PC-3 (cell line): ENCODE results near the gene ADAMTSL5. TPM values are rescaled to one million over a fixed set of nuclear protein-coding genes. Genes with fewer than 3 reads are reported as not detected.

Source experiments
- ATAC-seq: fragments of 200-7000 bp; cut with Tn5 transposase; 2 replicates; pipeline ENCODE4 v1.9.1; 2020; ENCODE audit warnings: mild to moderate bottlenecking, moderate library complexity
- BruUV-seq: library from RNA; stranded (reverse); fragments of 400-500 nt; replicated peaks from 2 replicates; lab custom pipeline; 2021; lab: Mats Ljungman, UMichigan
- CTCF ChIA-PET: fragments of 300-600 bp; sonication (Branson Sonifier 250); formaldehyde crosslinking; loops from one replicate; lab custom pipeline; 2022; ENCODE audit warnings: antibody characterized with exemption; lab: Charles Lee
- POLR2A ChIA-PET: fragments of 300-600 bp; sonication (Branson Sonifier 250); formaldehyde crosslinking; loops from one replicate; lab custom pipeline; 2022; ENCODE audit warnings: antibody characterized with exemption; ENCODE audit not compliant: unreplicated experiment; lab: Charles Lee
- DNase-seq: peaks from one replicate; pipeline ENCODE4 v3.0.0-alpha.2; 2015
- H2AFZ ChIP-seq: fragments of 300-600 bp; sonication (generic); 2 replicates; pipeline ENCODE4 v1.6.0; 2016; ENCODE audit warnings: antibody characterized with exemption, low read length
- H3F3A ChIP-seq: fragments of 300-600 bp; sonication (generic); one replicate; pipeline ENCODE4 v1.6.0; 2017; ENCODE audit warnings: antibody characterized with exemption, low read length, control low read depth, mild to moderate bottlenecking; ENCODE audit not compliant: unreplicated experiment
- H3K27ac ChIP-seq: fragments of 300-600 bp; sonication (generic); 2 replicates; pipeline ENCODE4 v1.5.1; 2016; ENCODE audit warnings: mild to moderate bottlenecking, low read length
- H3K27me3 ChIP-seq: fragments of 300-600 bp; sonication (generic); 2 replicates; pipeline ENCODE4 v1.6.1; 2016; ENCODE audit warnings: low read length, mixed read lengths
- H3K36me3 ChIP-seq: fragments of 300-600 bp; sonication (generic); 2 replicates; pipeline ENCODE4 v1.6.1; 2016; ENCODE audit warnings: low read depth, mixed run types, low read length, mixed read lengths
- H3K4me1 ChIP-seq: fragments of 300-600 bp; sonication (generic); 2 replicates; pipeline ENCODE4 v1.5.1; 2016; ENCODE audit warnings: low read length; ENCODE audit not compliant: insufficient read depth
- H3K4me2 ChIP-seq: fragments of 300-600 bp; sonication (generic); 2 replicates; pipeline ENCODE4 v1.6.0; 2016; ENCODE audit warnings: low read length
- H3K4me3 ChIP-seq: fragments of 300-600 bp; sonication (generic); 2 replicates; pipeline ENCODE4 v1.5.1; 2016; ENCODE audit warnings: mild to moderate bottlenecking, low read length, mixed read lengths
- H3K79me2 ChIP-seq: fragments of 300-600 bp; sonication (generic); 2 replicates; pipeline ENCODE4 v1.6.1; 2017; ENCODE audit warnings: low read length, mixed read lengths
- H3K9ac ChIP-seq: fragments of 300-600 bp; sonication (generic); 2 replicates; pipeline ENCODE4 v1.6.0; 2016; ENCODE audit warnings: mild to moderate bottlenecking, low read length
- H3K9me2 ChIP-seq: fragments of 300-600 bp; sonication (generic); replicated peaks from 2 replicates; pipeline ENCODE4 v1.6.1; 2016; ENCODE audit warnings: mixed run types, low read length, mixed read lengths
- H3K9me3 ChIP-seq: fragments of 300-600 bp; sonication (generic); 2 replicates; pipeline ENCODE4 v1.6.1; 2016; ENCODE audit warnings: low read length, mixed read lengths
- H4K20me1 ChIP-seq: fragments of 300-600 bp; sonication (generic); 2 replicates; pipeline ENCODE4 v1.6.1; 2016; ENCODE audit warnings: low read length, mixed read lengths
- EZH2 ChIP-seq: fragments of 300-600 bp; sonication (generic); IDR thresholded peaks from one replicate; pipeline ENCODE4 v1.6.1; 2017; ENCODE audit warnings: antibody characterized with exemption, mild to moderate bottlenecking, low read length; ENCODE audit not compliant: unreplicated experiment
- EZH2phosphoT487 ChIP-seq: fragments of 300-600 bp; sonication (generic); IDR thresholded peaks from 2 replicates; pipeline ENCODE4 v1.6.1; 2018; ENCODE audit warnings: mild to moderate bottlenecking, antibody characterized with exemption, low read length, borderline replicate concordance
- intact Hi-C: fragments of 100-400 bp; cut with micrococcal nuclease; formaldehyde crosslinking; loops from 2 replicates; pipeline ENCODE4 v1.9.0; 2023
- total RNA-seq: library from RNA; depleted of rRNA; stranded (reverse); fragments of >200 nt; gene quantifications from 2 replicates; pipeline ENCODE4 v1.2.3, GENCODE V29; 2014
- TF ChIP-seq, protein P1 (sequence below): fragments of 300-600 bp; sonication (generic); conservative IDR thresholded peaks from 2 replicates; pipeline ENCODE4 v1.5.1; 2017; ENCODE audit warnings: antibody characterized with exemption, low read depth, mild to moderate bottlenecking, low read length

Gene ADAMTSL5
- total RNA-seq, 1 experiment from 2014 or later, result 5.0 TPM

DNA sequence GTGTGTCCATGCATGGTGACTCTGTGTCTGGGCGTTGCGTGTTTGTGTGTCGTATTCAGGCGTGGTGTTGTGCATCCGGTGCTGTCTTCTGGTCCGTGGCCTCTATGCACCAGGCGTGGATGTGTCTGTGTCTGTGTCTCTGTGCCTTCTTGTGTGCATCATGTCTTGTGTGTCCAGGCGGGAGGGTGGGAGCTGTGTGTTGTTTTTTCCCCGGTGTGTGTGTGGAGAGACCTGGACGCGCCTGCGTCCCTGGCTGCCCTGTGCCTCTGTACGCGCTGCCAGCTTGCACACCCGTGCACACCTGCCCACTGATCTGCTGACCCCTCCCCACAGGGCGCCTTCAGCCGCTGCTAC lies 12.1 kb upstream of the ADAMTSL5 start:
- no TSS peak for BruUV-seq
- ChIA-PET CTCF (no interaction called here), POLR2A (no interaction called here)
- Histone ChIP-seq H2AFZ (no peak overlapping the region), H3K9me3 (no peaks in the 10 kb centered on the region), H3K9ac (no peak overlapping the region), H3K27ac (no peak overlapping the region), H3K4me1 (no peaks in the 10 kb centered on the region), H3F3A (no peaks in the 10 kb centered on the region), H3K9me2 (no peaks in the 10 kb centered on the region), H3K4me3 (no peak overlapping the region), H3K36me3 (no peaks in the 10 kb centered on the region), H3K79me2 (no peaks in the 10 kb centered on the region), H4K20me1 (no peaks in the 10 kb centered on the region), H3K27me3 (no peaks in the 10 kb centered on the region), H3K4me2 (no peak overlapping the region)
- ATAC-seq (no peak), DNase-seq (no peak)
- TF ChIP-seq, protein P1, sequence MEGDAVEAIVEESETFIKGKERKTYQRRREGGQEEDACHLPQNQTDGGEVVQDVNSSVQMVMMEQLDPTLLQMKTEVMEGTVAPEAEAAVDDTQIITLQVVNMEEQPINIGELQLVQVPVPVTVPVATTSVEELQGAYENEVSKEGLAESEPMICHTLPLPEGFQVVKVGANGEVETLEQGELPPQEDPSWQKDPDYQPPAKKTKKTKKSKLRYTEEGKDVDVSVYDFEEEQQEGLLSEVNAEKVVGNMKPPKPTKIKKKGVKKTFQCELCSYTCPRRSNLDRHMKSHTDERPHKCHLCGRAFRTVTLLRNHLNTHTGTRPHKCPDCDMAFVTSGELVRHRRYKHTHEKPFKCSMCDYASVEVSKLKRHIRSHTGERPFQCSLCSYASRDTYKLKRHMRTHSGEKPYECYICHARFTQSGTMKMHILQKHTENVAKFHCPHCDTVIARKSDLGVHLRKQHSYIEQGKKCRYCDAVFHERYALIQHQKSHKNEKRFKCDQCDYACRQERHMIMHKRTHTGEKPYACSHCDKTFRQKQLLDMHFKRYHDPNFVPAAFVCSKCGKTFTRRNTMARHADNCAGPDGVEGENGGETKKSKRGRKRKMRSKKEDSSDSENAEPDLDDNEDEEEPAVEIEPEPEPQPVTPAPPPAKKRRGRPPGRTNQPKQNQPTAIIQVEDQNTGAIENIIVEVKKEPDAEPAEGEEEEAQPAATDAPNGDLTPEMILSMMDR, result no peak
- TF ChIP-seq EZH2phosphoT487 (no peak), EZH2 (no peak)
- intact Hi-C loops, result no loop called here

GRCh38 chr19:1524287-1524971 lies 11.6 kb upstream of the ADAMTSL5 start:
- Histone ChIP-seq H3K9ac (no peak overlapping the region), H4K20me1 (no peaks in the 10 kb centered on the region), H3K36me3 (no peaks in the 10 kb centered on the region), H3K27ac (no peak overlapping the region), H3K4me1 (no peaks in the 10 kb centered on the region), H3K9me3 (no peaks in the 10 kb centered on the region), H3K9me2 (no peaks in the 10 kb centered on the region), H3K4me2 (no peak overlapping the region), H3K27me3 (no peaks in the 10 kb centered on the region), H3F3A (no peaks in the 10 kb centered on the region), H2AFZ (no peak overlapping the region), H3K4me3 (no peak overlapping the region), H3K79me2 (no peaks in the 10 kb centered on the region)
- BruUV-seq, result no TSS peak
- DNase-seq (no peak), ATAC-seq (no peak)
- ChIA-PET POLR2A (no interaction called here), CTCF (no interaction called here)
- intact Hi-C loops, result no loop called here
- TF ChIP-seq, protein P1, result no peak
- TF ChIP-seq EZH2phosphoT487 (no peak), EZH2 (no peak)

DNA sequence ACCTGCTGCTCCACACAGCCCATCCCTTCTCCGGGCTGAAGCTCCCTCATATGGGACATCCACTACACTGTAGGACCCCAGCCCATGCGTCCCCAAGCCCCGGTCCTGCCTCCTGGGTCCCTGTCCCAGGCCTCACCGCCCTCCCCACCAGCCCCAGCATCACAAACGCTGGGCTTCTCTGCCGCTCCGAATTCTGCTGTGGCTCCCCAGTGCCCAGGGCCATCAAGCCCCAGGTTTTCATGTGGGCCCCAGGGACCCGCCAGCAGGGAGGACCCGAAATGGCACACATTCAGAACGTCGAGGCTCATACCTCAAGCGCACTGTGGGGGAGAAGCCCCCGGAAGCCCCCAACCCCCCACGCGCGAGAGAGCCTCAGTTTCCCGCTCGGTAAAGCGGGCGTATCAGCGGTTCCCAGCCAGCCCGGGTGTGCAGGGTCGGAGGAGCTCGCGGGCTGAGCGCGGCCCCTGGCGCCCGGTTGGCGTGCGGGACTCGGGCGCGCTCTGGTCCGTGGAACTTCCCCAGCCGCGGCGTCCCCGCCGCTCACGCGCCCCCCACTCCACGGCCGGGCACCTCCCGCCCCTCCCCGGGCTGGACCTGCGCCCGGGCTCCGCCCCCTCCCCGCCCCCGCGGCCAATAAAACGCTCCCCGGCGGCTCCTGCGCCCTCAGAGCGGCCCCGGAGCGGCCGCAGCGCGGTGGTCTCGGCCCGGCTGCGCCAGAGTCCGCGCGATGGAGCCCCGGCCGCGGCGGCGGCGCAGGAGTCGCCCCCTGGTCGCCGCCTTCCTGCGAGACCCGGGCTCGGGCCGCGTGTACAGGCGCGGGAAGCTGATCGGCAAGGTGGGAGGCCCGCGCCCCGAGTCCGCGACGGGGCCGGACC lies 10.8 kb upstream of the ADAMTSL5 start, which contains the start of gene PLK5:
TSS of gene PLK5 (plus strand) at position 666 of the 875 bp plus-strand sequence. CDS start 2,920 bp downstream, outside the sequence.
- no peak within 1 kb of the TSS for H3K4me2 ChIP-seq
- no peaks in the 10 kb centered on the region for H3K9me2 ChIP-seq
- TF ChIP-seq, protein P1, result no peak
- ATAC-seq, result no peak
- ChIA-PET CTCF (no interaction called here), POLR2A (no interaction called here)
- no peak within 1 kb of the TSS for H2AFZ ChIP-seq
- H3K4me3 ChIP-seq, result no peak within 1 kb of the TSS
- no peaks in the 10 kb centered on the region for H3K9me3 ChIP-seq
- no peaks in the 10 kb centered on the region for H3F3A ChIP-seq
- DNase-seq, result no peak
- no peaks in the 10 kb centered on the region for H3K79me2 ChIP-seq
- no peaks in the 10 kb centered on the region for H3K36me3 ChIP-seq
- no TSS peak for BruUV-seq
- H3K27me3 ChIP-seq, result no peaks in the 10 kb centered on the region
- no peak within 1 kb of the TSS for H3K9ac ChIP-seq
- intact Hi-C loops, result no loop called here
- no peak within 1 kb of the TSS for H3K27ac ChIP-seq
- no peaks in the 10 kb centered on the region for H3K4me1 ChIP-seq
- H4K20me1 ChIP-seq, result no peaks in the 10 kb centered on the region
